CD4-positive, alpha-beta T cell treated with Interleukin-17A for 1 hour (primary cell): ENCODE results near the gene CD200.
"Not testable (repeated sequence)": the region's sequence is repeated elsewhere in the genome, so short reads cannot be mapped to it uniquely, and the experiment has no call there.

Experiments
- DNase-seq: peaks from one replicate; pipeline ENCODE4 v3.0.0-alpha.2; 2020

CD200 gene

DNA sequence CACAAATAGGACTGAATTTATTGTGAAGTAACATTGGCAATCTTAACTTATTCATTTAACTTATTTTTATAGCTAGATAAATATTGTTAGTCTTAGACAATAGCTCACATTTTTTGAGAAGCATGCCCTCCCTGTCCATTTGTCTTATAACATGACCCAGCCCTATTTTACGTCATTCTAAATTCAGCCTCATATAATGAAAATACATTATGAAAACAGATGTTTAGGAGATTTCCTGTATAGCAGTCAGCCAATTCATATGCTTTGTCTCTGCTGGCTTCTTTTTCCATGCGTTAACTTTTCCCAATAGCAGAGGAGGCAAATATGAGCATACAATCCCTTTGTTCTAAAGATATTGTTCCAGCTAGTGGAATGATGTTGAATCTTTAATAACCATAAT lies 29.3 kb downstream of the CD200 start:
- no peak for DNase-seq

GRCh38 chr3:112364291-112364690 lies 31.3 kb downstream of the CD200 start:
- no peak for DNase-seq

DNA sequence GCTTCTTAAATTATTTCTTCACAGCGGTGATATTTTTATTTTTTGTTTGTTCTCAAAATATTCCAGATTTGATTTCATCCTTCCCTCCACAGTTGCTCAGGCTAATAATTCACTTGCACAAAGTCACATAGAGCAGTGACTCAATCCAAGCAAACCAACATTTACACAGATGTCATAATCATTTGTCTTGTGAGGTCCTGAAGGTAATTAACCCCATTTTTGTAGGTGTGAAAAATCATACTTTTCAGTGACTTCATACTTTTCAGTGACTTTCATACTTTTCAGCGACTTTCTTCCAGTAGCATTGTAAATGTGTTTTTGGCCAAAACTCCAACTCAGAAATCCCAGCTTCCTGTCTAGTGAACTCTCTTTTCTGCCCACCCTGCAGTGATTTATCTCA lies 32.1 kb downstream of the CD200 start:
- no peak for DNase-seq

GRCh38 chr3:112365636-112366035 lies 32.7 kb downstream of the CD200 start:
- no peak for DNase-seq

GRCh38 chr3:112366522-112366921 lies 33.6 kb downstream of the CD200 start:
- no peak for DNase-seq

DNA sequence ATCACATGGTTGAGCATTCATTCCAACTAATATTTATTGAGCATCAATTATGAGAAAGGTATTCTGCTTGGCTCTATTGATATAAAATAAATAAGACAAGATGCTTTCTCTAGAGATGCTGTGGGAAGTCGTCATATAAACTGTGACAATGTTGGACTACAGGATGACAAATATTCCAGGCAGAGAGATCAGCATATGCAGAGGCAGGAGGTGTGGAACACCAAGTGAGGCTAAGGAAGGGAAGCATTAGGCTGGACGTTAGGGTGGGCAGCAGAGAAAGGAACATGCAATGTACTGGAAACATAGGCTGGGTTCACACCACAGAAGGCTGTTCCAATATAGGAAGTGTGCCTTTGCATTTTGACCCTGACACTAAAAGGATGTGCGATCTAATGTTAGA lies 38.6 kb downstream of the CD200 start:
- no peak for DNase-seq

- DNase-seq = no peak
Observed at GRCh38 chr3:112372396-112372795, 39.4 kb downstream of the CD200 start.

- DNase-seq = no peak
Observed at GRCh38 chr3:112373476-112373875, 40.5 kb downstream of the CD200 start.

- no peak for DNase-seq
Observed at GRCh38 chr3:112373924-112374323, 41.0 kb downstream of the CD200 start.

GRCh38 chr3:112374333-112374734 lies 41.4 kb downstream of the CD200 start:
- DNase-seq = no peak

- no peak for DNase-seq
Observed at GRCh38 chr3:112375117-112375516, 42.2 kb downstream of the CD200 start.

DNA sequence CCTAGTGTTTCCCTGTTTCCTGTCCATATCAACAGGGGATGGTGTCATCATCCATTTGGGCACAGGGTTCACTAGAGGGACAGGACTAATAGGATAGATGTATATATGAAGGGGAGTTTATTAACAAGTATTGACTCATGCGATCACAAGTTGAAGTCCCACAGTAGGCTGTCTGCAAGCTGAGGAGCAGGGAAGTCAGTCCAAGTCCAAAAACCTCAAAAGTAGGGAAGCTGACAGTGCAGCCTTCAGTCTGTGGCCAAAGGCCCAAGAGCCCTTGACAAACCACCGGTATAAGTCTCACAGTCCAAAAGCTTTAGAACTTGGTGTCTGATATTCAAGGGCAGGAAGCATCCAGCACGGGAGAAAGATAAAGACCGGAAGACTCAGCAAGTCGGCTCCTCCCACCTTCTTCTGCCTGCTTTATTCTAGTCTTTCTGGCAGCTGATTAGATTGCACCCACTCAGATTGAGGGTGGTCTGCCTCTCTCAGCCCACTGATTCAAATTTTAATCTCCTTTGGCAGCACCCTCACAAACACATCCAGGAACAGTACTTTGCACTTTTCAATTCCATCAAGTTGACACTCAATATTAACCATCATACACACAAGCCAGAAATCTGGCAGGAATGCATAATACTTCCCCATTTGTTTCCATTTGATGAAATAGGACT lies 43.4 kb downstream of the CD200 start:
- DNase-seq = no peak

DNA sequence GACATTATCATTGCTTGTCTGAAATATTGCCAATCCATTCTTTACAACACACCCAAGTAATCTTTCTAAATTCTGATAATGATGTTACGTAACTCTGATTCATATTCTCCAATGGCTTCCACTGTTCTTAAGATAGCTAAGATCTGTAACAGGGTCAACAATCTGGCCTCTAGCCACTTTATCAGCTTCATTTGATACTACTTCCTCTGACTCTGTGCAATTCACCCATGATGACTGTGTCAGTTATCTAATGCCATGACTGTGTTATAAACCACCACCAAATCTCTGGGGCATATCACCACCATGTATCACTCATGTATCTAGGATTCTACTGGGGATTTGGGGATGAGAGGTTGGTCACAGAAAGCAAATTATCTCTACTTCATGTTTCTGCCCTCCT lies 44.0 kb downstream of the CD200 start:
- DNase-seq = no peak

DNA sequence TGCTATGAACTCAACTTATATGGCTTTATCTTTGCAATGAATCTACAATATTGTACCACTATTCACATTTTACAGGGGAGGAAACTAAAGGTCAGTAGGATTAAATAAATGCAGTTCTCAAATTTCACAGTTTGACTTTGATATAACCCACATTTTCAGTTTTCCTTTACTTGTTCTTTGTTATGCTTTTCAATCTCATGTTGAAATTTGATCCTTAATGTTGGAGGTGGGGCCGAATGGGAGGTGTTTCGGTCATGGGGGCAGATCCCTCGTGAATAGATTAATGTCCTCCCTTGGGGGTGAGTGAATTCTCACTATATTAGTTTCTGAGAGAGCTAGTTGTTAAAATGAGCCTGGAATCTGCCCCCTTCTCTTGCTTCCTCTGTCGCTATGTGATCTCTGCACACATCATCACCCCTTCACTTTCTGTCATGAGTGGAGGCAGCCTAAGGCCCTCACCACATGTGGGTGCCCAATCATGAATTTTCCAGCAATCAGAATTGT lies 44.7 kb downstream of the CD200 start:
- no peak for DNase-seq

GRCh38 chr3:112378347-112378746 lies 45.4 kb downstream of the CD200 start:
- not testable (repeated sequence) for DNase-seq

DNA sequence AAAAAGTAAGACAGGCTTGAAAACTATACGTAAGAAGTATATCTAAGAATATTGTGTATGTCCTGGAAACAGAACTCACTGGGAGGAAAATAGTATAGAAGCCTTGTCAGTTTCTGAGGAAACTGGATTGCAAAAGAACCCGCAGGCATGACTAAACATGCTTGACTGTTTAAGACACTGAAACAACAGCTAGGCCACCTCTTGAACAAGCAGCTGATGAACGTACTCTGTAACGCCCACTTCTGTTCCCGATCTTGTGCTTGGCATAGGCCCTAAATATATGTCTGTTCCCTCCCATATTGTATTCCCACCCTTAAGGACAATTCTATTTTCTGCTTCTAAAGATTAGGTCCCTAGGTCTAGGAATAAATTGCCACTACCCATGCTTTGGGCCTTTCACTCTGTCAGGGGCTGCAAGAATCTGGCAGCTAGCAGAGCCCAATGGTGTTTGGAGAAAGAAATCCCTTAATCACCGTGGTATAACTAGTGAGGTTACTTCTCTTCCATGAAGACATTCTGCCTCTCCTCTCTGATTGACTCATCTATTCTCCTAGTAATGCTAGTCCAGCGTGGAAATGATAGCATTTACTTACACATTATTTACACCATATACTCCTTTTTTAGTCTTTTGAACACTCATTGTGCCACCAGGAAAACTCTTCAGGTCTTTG lies 46.2 kb downstream of the CD200 start:
- DNase-seq = no peak

DNA sequence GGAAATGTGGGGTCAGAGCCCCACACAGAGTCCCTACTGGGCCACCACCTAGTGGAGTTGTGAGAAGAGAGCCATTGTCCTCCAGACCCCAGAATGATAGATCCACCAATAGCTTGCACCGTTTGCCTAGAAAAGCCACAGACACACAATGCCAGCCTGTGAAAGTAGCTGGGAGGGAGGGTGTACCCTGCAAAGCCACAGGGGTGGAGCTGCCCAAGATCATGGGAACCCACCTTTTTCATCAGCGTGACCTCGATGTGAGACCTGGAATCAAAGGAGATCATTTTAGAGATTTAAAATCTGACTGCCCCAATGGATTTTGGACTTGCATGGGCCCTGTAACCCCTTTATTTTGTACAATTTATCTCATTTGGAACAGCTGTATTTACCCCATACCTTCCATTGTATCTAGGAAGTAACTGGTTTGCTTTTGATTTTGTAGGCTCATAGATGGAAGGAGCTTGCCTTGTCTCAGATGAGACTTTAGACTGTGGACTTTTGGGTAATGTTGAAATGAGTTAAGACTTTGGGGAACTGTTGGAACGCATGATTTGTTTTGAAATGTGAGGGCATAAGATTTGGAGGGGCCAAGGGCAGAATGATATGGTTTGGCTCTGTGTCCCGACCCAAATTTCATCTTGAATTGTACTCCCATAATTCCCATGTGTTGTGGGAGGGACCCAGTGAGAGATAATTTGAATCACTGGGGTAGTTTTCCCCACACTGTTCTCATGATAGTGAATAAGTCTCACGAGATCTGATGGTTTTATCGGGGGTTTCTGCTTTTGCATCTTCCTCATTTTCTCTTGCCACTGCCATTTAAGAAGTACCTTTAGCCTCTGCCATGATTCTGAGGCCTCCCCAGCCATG lies 49.0 kb downstream of the CD200 start:
- DNase-seq = no peak

DNA sequence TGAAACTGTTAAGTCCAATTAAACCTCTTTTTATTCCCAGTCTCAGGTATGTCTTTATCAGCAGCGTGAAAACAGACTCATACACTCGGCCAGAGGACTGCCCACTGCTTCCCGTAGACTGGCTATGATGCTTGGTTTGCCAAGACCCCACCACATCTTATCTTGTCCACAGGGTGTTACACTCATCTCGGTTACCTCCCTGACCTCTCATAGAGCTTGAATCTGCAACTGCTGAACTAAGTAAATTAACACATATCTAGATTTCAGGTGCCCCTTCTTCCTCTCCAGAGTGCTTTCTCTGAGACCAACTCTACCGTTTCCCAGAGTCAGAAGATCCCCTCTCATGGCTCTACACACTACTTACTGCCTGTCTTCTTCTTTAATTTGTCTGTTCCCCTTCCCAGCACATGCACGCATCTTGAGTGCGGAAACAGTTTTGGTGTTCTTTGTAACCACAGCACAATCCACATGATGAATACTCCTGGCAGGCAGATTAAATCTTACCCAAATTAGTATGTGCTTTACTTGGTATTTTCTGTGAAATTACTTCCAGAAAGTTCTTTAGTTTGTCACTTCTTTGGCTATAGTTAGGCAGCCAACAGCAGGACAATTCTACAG lies 49.7 kb downstream of the CD200 start:
- DNase-seq = no peak

GRCh38 chr3:112384769-112385168 lies 51.8 kb downstream of the CD200 start:
- DNase-seq = no peak

- no peak for DNase-seq
Observed at GRCh38 chr3:112388972-112389371, 56.0 kb downstream of the CD200 start.

DNA sequence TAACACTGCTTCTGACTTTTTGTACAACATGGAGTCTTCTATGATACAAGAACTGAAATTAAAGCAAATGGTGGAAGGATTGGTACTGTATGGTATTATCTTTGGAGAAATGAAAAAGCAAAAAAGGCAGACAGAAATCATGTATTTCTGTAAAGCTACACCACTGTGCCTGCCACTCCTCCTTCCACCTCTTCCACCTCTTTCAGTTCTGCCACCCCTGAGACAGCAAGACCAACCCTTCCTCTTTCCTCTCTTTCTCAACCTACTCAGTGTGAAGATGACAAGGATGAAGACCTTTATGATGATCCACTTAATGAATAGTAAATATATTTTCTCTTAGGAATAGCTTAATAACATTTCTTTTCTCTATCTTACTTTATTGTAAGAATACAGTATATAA lies 57.0 kb downstream of the CD200 start:
- no peak for DNase-seq

- no peak for DNase-seq
Observed at GRCh38 chr3:112390783-112391641, 58.1 kb downstream of the CD200 start.
